Suprapubic skin (tissue), 4 donors: ENCODE measurements around the gene ARHGAP6. TPM values are rescaled to one million over a fixed set of nuclear protein-coding genes. Genes with fewer than 3 reads are reported as not detected.

Experiments used
- DNase-seq, 2 donors: peaks; one replicate each; pipeline ENCODE4 v3.0.0-alpha.2; 2019; ENCODE audit warnings: low spot score in 2 of 2
- H3K27ac ChIP-seq: fragments of 200-600 bp; sonication (generic); one replicate; pipeline ENCODE4 v1.5.1; 2019
- H3K27me3 ChIP-seq: fragments of 200-600 bp; sonication (generic); one replicate; pipeline ENCODE4 v1.5.1; 2019
- H3K36me3 ChIP-seq: fragments of 200-600 bp; sonication (generic); one replicate; pipeline ENCODE4 v1.5.1; 2019
- H3K4me1 ChIP-seq: fragments of 200-600 bp; sonication (generic); one replicate; pipeline ENCODE4 v1.5.1; 2019
- H3K4me3 ChIP-seq: fragments of 200-600 bp; sonication (generic); one replicate; pipeline ENCODE4 v1.5.1; 2019; ENCODE audit warnings: mild to moderate bottlenecking
- H3K9me3 ChIP-seq: fragments of 200-600 bp; sonication (generic); one replicate; pipeline ENCODE4 v1.5.1; 2019
- EP300 ChIP-seq: sonication (generic); formaldehyde crosslinking; IDR thresholded peaks from one replicate; pipeline ENCODE4 v1.6.1; 2017; ENCODE audit warnings: antibody characterized with exemption
- POLR2A ChIP-seq, 2 donors: fragments of 450-650 bp; IDR thresholded peaks; one replicate each; pipeline ENCODE4 v1.6.1; 2017; ENCODE audit warnings: antibody characterized with exemption in 2 of 2, mild to moderate bottlenecking in 2 of 2, moderate library complexity in 2 of 2
- POLR2AphosphoS5 ChIP-seq, 3 donors: sonication (generic); formaldehyde crosslinking; IDR thresholded peaks; one replicate each; pipeline ENCODE4 v1.6.1; 2017; ENCODE audit warnings: antibody characterized with exemption in 3 of 3
- WGBS: methylation state at CpG from one replicate; pipeline ENCODE4 v1.1.5; 2018; 5-methylcytosine and 5-hydroxymethylcytosine counted together
- total RNA-seq, 4 donors: library from RNA; depleted of rRNA; stranded (reverse); fragments of >200 nt; gene quantifications; one replicate each; pipeline ENCODE4 v1.1.0, GENCODE V29; 2016
- TF ChIP-seq, protein P1 (sequence below), 2 donors: fragments of 200-600 bp in 1 of 2; fragments of 450-650 bp in 1 of 2; sonication (generic) in 1 of 2; IDR thresholded peaks; one replicate each; pipeline ENCODE4 v1.5.1; 2016 to 2019; ENCODE audit warnings: antibody characterized with exemption in 2 of 2, mild to moderate bottlenecking in 1 of 2, moderate library complexity in 1 of 2

Gene ARHGAP6
- total RNA-seq, 4 donors from 2014 or later, result 1.6 to 6.7 (median 3.1) TPM

DNA sequence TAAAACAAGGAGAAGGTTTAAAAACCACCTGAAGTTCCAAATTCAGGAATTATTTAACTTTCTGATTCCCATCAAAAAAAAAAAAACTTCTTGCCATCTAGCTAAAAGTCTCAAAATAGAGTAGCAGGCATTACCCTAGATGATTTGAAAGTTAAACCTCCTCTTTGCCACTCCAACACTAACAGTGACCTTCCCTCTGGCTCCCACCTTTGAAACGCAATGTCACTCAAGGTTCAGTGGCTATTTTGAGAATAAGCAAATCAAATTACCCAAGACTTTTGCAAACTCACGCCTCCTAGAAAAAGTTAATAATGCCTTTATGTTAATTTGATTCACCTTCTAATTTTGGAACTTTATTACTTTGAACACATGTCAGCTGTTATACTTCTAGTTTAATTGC is 103.2 kb downstream of the ARHGAP6 start:
- Histone ChIP-seq H3K27me3 (no peaks in the 10 kb centered on the region), H3K9me3 (no peaks in the 10 kb centered on the region), H3K27ac (no peak overlapping the region), H3K36me3 (no peaks in the 10 kb centered on the region), H3K4me1 (no peaks in the 10 kb centered on the region), H3K4me3 (no peak overlapping the region)
- WGBS, result 63% methylated on average over 2 of the region's 2 CpGs
- TF ChIP-seq POLR2AphosphoS5 (IDR thresholded peaks at IDR 0.05), result no peak
- no peak for TF ChIP-seq POLR2A (IDR thresholded peaks at IDR 0.05)
- TF ChIP-seq, protein P1, sequence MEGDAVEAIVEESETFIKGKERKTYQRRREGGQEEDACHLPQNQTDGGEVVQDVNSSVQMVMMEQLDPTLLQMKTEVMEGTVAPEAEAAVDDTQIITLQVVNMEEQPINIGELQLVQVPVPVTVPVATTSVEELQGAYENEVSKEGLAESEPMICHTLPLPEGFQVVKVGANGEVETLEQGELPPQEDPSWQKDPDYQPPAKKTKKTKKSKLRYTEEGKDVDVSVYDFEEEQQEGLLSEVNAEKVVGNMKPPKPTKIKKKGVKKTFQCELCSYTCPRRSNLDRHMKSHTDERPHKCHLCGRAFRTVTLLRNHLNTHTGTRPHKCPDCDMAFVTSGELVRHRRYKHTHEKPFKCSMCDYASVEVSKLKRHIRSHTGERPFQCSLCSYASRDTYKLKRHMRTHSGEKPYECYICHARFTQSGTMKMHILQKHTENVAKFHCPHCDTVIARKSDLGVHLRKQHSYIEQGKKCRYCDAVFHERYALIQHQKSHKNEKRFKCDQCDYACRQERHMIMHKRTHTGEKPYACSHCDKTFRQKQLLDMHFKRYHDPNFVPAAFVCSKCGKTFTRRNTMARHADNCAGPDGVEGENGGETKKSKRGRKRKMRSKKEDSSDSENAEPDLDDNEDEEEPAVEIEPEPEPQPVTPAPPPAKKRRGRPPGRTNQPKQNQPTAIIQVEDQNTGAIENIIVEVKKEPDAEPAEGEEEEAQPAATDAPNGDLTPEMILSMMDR (IDR thresholded peaks at IDR 0.05), result no peak
- TF ChIP-seq EP300, result no peak
- DNase-seq, result no peak

DNA sequence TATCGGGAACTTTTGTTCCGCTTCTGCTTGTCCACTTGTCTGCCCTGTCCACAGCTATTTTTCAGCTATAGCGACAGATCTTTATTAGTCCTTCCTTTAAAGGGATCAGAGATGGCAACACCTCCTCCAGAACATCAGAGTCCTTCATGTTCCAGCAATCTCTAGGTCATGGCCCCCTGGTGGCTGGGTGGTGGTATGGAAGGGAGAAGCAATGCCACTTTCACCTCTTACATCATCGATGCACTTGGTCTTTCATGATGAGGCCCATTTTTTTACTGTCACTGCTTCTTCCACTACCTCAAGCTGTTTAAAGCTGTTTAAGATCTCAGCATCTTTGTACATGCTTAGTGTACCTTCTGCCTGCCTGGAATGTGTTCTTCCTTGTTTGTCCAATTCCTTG is 106.7 kb downstream of the ARHGAP6 start:
- Histone ChIP-seq H3K27me3 (no peaks in the 10 kb centered on the region), H3K36me3 (no peaks in the 10 kb centered on the region), H3K4me1 (no peaks in the 10 kb centered on the region), H3K4me3 (no peak overlapping the region), H3K9me3 (no peaks in the 10 kb centered on the region), H3K27ac (no peak overlapping the region)
- WGBS, result 86% methylated on average over 4 of the region's 4 CpGs
- DNase-seq, result no peak
- TF ChIP-seq, protein P1 (IDR thresholded peaks at IDR 0.05), result no peak
- TF ChIP-seq EP300 (no peak), POLR2AphosphoS5 (IDR thresholded peaks at IDR 0.05) (no peak), POLR2A (IDR thresholded peaks at IDR 0.05) (no peak)

DNA sequence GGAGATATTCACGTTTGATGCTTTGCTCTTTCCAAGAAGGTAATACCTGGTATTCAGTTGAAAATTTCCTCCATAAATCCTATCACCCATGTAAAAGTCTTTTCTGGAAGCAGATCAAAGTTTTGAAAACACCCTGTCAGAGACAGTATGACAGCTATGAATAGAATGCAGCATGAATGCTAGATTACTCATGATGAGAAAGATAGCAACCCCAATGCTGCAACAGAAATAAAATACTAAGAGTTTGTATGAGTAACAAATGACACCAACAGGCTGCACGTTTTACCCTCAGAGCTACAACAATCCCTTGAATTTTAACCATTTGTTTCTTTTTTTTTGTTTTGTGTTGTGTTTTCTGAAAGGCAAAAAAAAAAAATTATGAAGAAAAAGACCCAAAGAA is 108.6 kb downstream of the ARHGAP6 start:
- TF ChIP-seq EP300 (no peak), POLR2A (IDR thresholded peaks at IDR 0.05) (no peak), POLR2AphosphoS5 (IDR thresholded peaks at IDR 0.05) (no peak)
- TF ChIP-seq, protein P1 (IDR thresholded peaks at IDR 0.05), result no peak
- Histone ChIP-seq H3K27me3 (no peaks in the 10 kb centered on the region), H3K27ac (no peak overlapping the region), H3K4me3 (no peak overlapping the region), H3K36me3 (no peaks in the 10 kb centered on the region), H3K9me3 (no peaks in the 10 kb centered on the region), H3K4me1 (no peaks in the 10 kb centered on the region)
- DNase-seq, result no peak
- WGBS, result 3% methylated on average over 2 of the region's 2 CpGs

DNA sequence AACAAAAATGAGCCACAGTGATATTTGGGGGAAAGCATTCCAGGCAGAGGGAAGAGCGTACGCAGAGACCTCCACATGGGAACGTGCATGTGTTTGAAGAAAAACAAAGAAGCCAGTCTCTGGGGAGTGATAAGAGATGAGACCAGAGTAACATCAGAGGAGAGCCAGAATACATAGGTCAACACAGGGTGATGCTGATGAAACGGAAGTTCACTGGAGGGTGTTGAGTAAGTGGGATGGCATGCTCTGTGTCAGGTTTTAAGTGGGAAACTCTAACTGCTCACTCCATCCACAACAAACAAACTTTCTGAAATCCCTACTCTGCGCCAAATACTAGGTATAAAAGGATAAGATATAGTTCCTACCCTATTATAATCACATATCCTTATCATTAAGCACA is 110.0 kb downstream of the ARHGAP6 start:
- Histone ChIP-seq H3K36me3 (no peaks in the 10 kb centered on the region), H3K27me3 (no peaks in the 10 kb centered on the region), H3K9me3 (no peaks in the 10 kb centered on the region), H3K4me3 (no peak overlapping the region), H3K4me1 (no peaks in the 10 kb centered on the region), H3K27ac (no peak overlapping the region)
- no peak for DNase-seq
- WGBS, result 80% methylated on average over 5 of the region's 5 CpGs
- TF ChIP-seq POLR2AphosphoS5 (IDR thresholded peaks at IDR 0.05) (no peak), EP300 (no peak), POLR2A (IDR thresholded peaks at IDR 0.05) (no peak)
- TF ChIP-seq, protein P1 (IDR thresholded peaks at IDR 0.05), result no peak

DNA sequence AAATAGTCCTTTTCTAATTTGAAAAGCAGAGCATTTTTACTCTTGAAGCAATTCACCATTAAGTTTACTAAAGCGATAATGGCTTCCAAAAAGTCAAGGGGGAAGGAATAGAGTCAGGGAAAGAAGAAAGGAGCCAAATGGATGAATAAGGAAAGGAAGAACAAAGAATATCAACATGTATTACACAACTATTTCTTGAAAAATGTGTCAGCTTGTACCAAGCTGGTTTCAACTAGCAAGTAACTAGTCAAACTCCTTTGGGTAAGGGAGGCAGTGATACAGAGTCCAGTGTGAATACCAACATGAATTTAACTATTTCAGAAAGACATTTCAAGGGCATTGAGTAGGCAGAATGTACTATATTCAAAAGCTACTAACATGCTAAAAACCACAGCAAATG is 112.1 kb downstream of the ARHGAP6 start:
- Histone ChIP-seq H3K4me1 (no peaks in the 10 kb centered on the region), H3K27ac (no peak overlapping the region), H3K27me3 (no peaks in the 10 kb centered on the region), H3K36me3 (no peaks in the 10 kb centered on the region), H3K4me3 (no peak overlapping the region), H3K9me3 (no peaks in the 10 kb centered on the region)
- WGBS, result 54% methylated on average over 1 of the region's 1 CpG
- DNase-seq, result no peak
- TF ChIP-seq EP300 (no peak), POLR2A (IDR thresholded peaks at IDR 0.05) (no peak), POLR2AphosphoS5 (IDR thresholded peaks at IDR 0.05) (no peak)
- TF ChIP-seq, protein P1 (IDR thresholded peaks at IDR 0.05), result no peak
